ENCODE results near the gene TADA1.

GRCh38 chr1:166858726-166859419, 17.2 kb downstream of the TADA1 start:
- TF ChIP-seq, protein P1, sequence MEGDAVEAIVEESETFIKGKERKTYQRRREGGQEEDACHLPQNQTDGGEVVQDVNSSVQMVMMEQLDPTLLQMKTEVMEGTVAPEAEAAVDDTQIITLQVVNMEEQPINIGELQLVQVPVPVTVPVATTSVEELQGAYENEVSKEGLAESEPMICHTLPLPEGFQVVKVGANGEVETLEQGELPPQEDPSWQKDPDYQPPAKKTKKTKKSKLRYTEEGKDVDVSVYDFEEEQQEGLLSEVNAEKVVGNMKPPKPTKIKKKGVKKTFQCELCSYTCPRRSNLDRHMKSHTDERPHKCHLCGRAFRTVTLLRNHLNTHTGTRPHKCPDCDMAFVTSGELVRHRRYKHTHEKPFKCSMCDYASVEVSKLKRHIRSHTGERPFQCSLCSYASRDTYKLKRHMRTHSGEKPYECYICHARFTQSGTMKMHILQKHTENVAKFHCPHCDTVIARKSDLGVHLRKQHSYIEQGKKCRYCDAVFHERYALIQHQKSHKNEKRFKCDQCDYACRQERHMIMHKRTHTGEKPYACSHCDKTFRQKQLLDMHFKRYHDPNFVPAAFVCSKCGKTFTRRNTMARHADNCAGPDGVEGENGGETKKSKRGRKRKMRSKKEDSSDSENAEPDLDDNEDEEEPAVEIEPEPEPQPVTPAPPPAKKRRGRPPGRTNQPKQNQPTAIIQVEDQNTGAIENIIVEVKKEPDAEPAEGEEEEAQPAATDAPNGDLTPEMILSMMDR (conservative IDR thresholded peaks at IDR 0.05 in 1 of 2, IDR thresholded peaks at IDR 0.05 in 1 of 2; ENCODE audit: extremely low read depth in 1 of 2, insufficient read depth in 1 of 2, low read depth in 1 of 2, low read length in 2 of 2): no peak
- no peak for TF ChIP-seq EZH2 (IDR thresholded peaks at IDR 0.05; ENCODE audit: borderline replicate concordance, low read length)
